Measurements from ENCODE around the gene AGL.
"Not testable (repeated sequence)": the region's sequence is repeated elsewhere in the genome, so short reads cannot be mapped to it uniquely, and the experiment has no call there.

AGL gene

DNA sequence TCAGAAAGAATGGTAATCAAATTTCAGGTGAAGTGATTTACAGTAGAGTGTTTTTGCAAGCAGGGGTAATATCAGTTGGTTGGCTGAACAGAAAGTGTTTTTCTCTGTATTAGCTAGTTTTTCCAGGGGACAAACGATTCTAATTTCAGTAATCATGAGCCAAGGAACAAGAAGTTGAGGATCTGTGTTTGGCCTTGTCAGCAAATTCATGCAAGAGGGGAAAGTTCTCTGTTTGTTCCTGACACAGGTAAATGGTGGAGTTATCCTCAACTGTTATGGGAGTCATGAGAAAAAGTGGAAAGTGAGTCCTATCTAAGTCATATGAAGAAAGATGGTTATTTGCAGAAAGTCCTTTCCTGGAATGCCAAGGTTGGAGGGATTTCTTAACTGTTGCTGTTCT, 95.0 kb downstream of the AGL start:
- no peak for DNase-seq

DNA sequence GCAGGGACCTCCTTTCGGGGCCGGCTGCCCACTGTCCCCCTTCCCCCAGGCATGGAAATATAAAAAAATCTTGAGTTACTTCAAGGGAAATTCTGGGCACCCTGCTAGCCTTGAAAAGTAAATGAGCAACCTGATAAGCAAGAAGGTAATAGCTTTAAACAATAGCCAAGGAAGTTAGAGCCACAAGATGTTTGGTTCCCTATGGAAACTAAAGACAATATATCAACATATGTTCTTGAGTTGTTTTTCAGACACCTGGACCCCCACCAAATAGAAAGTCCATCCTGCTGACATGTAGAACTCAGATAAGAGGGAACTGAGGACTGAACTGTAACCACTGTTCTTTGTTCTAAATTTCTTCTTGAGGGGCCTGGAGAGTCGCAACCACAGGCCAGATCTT, 100.3 kb downstream of the AGL start:
- DNase-seq: no peak

DNA sequence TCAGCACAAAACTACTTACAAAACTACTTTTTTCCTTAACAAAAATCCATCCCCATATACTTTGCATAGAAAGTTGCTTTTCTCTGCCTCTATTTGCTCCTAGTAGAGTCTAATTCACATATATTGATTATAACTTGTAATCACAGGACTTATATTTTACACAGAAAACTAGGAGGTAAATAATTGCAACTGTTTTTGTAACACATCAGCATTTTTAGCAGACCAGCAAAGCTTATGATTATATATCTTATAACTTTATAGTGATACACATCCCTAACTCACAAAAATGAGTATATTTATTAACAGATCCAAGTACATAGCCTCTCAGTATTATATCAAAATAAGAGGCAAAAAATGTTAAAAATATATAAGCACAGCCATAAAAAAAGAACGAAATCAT, 102.4 kb downstream of the AGL start:
- no peak for DNase-seq

DNA sequence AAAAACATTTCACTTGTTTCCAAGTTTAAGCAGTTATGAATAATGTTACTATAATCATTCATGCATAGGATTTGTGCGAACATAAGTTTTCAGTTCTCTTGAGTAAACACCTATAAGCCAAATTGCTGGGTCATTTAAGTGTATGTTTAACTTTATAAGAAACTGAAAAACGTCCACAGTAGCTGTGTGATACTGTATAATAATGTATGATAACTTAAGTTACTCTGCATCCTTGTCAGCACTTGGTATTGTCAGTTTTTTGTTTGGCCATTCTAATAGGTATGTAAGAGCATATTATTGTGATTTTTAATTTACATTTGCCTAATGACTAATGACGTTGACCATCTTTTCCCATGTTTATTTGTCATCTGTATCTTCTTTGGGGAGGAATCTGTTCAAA, 105.2 kb downstream of the AGL start:
- DNase-seq: no peak

DNA sequence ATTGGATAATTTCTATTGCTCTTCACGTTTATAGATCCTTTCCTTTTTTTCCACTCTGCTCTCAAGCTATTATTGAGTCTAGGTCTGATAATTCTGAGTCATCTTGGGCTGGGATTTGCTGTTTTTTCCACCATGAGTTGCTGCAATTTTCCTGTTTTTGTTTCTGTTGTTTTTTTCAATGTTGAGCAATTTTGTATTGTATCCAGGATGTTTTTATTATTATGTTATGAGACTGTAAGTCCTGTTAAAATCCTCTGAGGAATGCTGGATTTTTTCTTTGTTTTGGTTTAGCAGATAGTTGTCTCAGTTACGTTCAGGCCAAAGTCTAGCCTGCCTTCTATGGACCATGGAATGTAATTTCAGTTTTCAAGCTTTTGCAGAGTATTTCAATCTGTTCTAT, 106.6 kb downstream of the AGL start:
- no peak for DNase-seq

DNA sequence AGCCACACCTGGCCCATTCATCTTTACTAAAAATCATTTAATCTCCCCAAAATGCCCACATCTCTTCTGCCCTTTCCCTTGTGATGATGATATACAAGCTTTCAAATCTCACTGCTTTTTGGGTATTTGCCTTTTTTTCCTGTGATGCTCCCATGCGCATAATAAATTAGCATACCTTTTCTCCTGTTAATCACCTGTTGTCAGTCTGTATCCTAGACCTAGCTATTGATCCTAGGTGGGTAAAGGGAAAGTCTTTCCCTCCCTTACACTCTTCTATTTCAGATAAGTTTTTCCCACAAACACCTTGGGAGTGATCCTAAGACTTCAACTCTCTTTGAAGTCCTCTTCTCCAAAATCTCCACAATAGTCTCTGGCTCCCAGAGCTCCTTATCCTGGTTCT, 107.7 kb downstream of the AGL start:
- DNase-seq: no peak

DNA sequence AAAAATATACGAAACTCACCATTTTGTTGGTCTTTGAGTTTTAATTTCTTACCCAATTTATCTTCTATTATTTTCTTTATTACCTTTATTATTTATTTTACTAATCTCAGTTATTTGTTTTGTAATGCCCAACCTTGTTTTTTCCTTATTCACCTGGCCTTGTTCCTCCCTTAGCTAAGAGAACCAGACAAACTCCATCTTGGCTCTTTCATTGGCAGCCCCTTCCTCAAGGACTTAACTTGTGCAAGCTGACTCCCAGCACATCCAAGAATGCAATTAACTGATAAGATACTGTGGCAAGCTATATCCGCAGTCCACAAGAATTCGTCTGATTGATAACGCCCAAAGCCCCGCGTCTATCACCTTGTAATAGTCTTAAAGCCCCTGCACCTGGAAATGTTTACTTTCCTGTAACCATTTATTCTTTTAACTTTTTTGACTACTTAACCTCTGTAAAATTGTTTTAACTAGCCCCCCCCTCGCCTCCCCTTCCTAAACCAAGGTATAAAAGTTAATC, 109.1 kb downstream of the AGL start:
- DNase-seq: not testable (repeated sequence)

DNA sequence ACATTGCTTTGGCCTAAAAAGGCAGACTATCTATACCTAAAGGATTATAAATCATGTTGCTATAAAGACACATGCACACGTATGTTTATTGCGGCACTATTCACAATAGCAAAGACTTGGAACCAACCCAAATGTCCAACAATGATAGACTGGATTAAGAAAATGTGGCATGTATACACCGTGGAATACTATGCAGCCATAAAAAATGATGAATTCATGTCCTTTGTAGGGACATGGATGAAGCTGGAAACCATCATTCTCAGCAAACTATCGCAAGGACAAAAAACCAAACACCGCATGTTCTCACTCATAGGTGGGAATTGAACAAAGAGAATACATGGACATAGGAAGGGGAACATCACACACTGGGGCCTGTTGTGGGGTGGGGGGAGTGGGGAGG, 110.1 kb downstream of the AGL start:
- DNase-seq: not testable (repeated sequence)

DNA sequence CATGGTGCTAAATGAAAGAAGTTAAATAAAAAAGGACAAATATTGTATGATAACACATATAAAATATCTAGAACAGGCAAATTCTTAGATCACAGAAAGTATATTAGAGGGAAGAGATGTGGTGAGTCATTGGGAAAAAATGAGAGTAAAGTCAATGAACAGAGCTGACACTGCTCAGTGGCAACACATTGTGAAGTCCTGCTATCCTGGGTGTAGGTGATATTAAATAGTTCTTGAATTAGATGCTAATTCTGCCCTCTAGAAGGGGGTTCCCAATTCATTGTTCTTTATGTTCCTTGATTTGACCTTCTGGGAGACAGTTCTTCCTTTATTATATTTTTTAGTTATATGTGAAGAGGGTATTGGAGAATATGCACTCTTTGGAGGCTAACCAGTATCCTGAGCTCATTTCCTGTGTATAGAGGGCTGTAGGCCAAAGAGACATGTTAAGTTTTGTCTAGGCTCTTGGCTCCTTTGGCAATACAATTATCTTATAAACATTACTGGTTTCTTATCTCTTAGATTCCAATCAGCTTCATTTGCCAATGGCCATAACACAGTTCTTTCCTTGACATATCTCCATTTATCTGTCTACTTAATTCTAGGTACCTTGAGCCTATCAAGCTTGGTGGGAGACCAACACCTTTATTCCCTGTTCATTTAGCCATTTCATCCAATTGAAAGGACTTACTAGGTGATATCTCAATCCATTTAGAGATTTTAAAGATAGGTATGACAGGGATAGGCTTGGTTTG, 113.1 kb downstream of the AGL start:
- no peak for DNase-seq

GRCh38 chr1:99964806-99965205, 114.6 kb downstream of the AGL start:
- no peak for DNase-seq

- no peak for DNase-seq
Observed at GRCh38 chr1:99965646-99966375, 115.7 kb downstream of the AGL start.

GRCh38 chr1:99968214-99968613, 118.1 kb downstream of the AGL start:
- DNase-seq: no peak

DNA sequence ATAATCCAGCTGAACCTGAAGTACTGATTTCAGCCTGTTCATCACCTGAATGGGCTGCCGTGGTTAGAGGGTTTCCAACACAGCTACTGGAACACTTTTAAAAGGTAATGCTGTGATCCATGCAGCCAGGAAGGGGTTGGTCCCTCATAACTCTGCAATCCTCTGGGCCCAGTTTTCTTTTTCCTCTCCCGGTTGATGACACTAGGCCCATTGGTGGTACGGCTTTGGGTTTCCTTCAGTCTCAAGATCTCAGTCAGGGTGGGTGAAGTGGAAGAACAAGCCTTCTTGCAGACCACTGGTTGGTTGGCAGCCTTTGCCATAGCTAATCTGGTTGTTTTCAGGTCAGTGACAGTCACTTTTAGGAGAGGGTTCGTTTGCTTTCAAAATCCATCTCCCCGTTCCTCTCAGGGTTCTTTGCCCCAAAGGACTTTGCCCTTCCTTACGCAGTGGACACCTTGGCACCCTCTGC, 119.1 kb downstream of the AGL start:
- no peak for DNase-seq

DNA sequence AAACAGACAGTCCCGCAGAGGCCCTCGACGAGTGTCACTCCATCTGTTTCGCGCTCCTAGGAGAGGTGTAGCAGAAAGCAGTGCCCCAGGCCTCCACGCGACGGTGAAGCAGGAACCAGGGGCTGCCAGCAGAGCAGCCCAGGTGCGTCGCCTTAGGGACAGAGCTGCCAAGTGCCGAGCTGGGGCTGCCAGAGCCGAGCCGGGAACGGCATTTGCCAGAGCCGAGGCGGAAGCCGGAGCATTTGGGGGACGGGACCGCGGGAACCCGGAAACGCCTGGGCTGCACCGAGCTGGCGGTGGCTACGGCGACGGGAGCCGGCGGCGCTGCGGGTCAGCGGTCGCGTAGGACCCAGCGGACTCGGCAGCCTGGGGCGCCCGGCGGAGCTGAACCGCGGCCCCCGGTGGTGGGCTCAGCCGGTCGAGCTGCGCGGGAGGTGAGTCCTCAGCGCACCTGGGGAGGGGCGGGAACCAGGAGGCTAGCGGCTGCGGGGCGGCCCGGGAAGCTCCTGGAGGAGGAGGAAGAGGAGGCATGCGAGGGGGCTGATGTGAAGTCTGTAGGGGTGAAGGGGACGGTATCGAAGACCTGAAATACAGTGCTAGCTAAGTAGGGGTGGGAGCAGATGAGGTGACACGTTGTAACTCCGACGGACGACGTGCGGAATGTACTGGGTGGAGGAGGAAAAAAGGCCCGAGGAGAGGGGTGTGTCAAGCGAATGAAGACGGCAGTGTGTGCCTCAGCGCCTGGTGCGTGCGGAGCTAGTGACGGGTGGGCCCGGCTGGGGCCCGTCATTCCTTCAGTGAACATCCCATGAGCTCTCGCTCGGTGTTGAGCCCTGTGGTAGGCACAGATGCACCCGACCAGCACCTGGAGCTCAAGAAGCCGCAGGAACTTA, 119.8 kb downstream of the AGL start, which contains the start of gene SLC35A3:
Gene SLC35A3, plus strand, starts transcription at position 268 of the 893 bp plus-strand sequence. CDS start 23,559 bp downstream, outside the sequence.
- no peak for DNase-seq

DNA sequence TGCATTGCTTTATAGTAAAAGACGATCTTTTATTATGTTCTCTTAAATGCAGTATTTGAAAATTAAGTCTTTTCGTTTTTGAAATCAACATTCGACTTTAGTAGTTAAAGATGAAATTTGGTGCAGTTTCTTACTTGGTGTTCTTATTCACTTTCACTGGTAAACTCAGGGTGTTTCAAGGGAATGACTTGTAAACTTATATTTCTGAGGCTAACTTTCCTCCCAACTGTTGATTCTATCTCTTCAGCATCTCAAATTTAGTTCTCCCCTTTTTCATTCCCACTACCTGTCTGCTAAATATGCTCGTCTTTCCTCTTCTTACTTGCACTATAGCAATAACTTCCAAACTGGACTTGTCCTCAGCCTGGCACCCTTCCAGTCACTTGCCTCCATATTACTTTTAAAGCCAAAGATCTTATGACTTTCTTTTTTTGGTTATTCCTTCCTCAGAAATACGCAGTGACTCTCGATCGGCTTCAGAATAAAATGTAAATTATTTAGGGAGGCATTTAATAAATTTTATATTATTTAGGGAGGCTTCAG, 120.6 kb downstream of the AGL start:
- no peak for DNase-seq

- DNase-seq: not testable (repeated sequence)
Observed at GRCh38 chr1:99972066-99972465, 121.9 kb downstream of the AGL start.

All from NCI-H1436 treated with DMSO at 0.1 percent for 48 hours (cell line).